ENCODE data around the gene TLX2. TPM values are rescaled to one million over a fixed set of nuclear protein-coding genes. Genes with fewer than 3 reads are reported as not detected.

Gene TLX2
- polyA plus RNA-seq, 1 donor: not detected

GRCh38 chr2:74531666-74532065 is 17.4 kb downstream of the TLX2 start:
- DNase-seq (ENCODE audit: low read depth): no peak

- DNase-seq (ENCODE audit: low read depth): no peak
Observed at GRCh38 chr2:74532222-74532621, 18.0 kb downstream of the TLX2 start.

- no peak for DNase-seq (ENCODE audit: low read depth)
Observed at GRCh38 chr2:74533464-74533863, 19.2 kb downstream of the TLX2 start.

GRCh38 chr2:74534411-74534810 is 20.2 kb downstream of the TLX2 start:
- DNase-seq (ENCODE audit: low read depth): no peak

- no peak for DNase-seq (ENCODE audit: low read depth)
Observed at GRCh38 chr2:74535440-74535965, 21.3 kb downstream of the TLX2 start.

- no peak for DNase-seq (ENCODE audit: low read depth)
Observed at GRCh38 chr2:74536166-74536950, 22.1 kb downstream of the TLX2 start.

GRCh38 chr2:74537140-74537539 is 22.9 kb downstream of the TLX2 start:
- no peak for DNase-seq (ENCODE audit: low read depth)

GRCh38 chr2:74538881-74539339 is 24.7 kb downstream of the TLX2 start:
- DNase-seq (ENCODE audit: low read depth): no peak

- no peak for DNase-seq (ENCODE audit: low read depth)
Observed at GRCh38 chr2:74540291-74540690, 26.0 kb downstream of the TLX2 start.

GRCh38 chr2:74542978-74543377 is 28.7 kb downstream of the TLX2 start:
- DNase-seq (ENCODE audit: low read depth): no peak

GRCh38 chr2:74544634-74545033 is 30.4 kb downstream of the TLX2 start:
- DNase-seq (ENCODE audit: low read depth): no peak

GRCh38 chr2:74546004-74546403 is 31.8 kb downstream of the TLX2 start:
- DNase-seq (ENCODE audit: low read depth): no peak

- no peak for DNase-seq (ENCODE audit: low read depth)
Observed at GRCh38 chr2:74548285-74548899, 34.1 kb downstream of the TLX2 start.

GRCh38 chr2:74548900-74549826 is 34.9 kb downstream of the TLX2 start:
- no peak for DNase-seq (ENCODE audit: low read depth)

- no peak for DNase-seq (ENCODE audit: low read depth)
Observed at GRCh38 chr2:74550231-74550630, 36.0 kb downstream of the TLX2 start.

GRCh38 chr2:74551530-74551929 is 37.3 kb downstream of the TLX2 start:
- no peak for DNase-seq (ENCODE audit: low read depth)

GRCh38 chr2:74551942-74552913 is 38.0 kb downstream of the TLX2 start:
- DNase-seq (ENCODE audit: low read depth): no peak

- no peak for DNase-seq (ENCODE audit: low read depth)
Observed at GRCh38 chr2:74552914-74553811, 38.9 kb downstream of the TLX2 start.

Data from forelimb muscle (tissue), 1 donor.